OCI-LY7 (cell line): Measurements from ENCODE around the gene UROD. TPM values are rescaled to one million over a fixed set of nuclear protein-coding genes. Genes with fewer than 3 reads are reported as not detected.

Experiments used
- BruUV-seq: library from RNA; stranded (reverse); fragments of 400-500 nt; replicated peaks from 2 replicates; lab custom pipeline; 2021; lab: Mats Ljungman, UMichigan
- CTCF ChIA-PET: fragments of 300-600 bp; sonication (Branson Sonifier 250); formaldehyde crosslinking; loops from one replicate; lab custom pipeline; 2022; ENCODE audit warnings: antibody characterized with exemption; ENCODE audit not compliant: unreplicated experiment; lab: Charles Lee
- POLR2A ChIA-PET: fragments of 300-600 bp; sonication (Branson Sonifier 250); formaldehyde crosslinking; loops from one replicate; lab custom pipeline; 2022; ENCODE audit warnings: antibody characterized with exemption; lab: Charles Lee
- DNase-seq: peaks from one replicate; pipeline ENCODE4 v3.0.0-alpha.2; 2015; ENCODE audit warnings: low spot score
- H2AFZ ChIP-seq: fragments of 200-600 bp; sonication (generic), shearing (Covaris generic); 2 replicates; pipeline ENCODE4 v1.6.1; 2014; ENCODE audit warnings: mild to moderate bottlenecking, antibody characterized with exemption, low read length, moderate library complexity
- H3K27ac ChIP-seq: fragments of 200-600 bp; sonication (generic); 2 replicates; pipeline ENCODE4 v1.5.1; 2014; ENCODE audit warnings: mixed run types, low read depth, mild to moderate bottlenecking, moderate library complexity, low read length, inconsistent platforms; ENCODE audit not compliant: poor library complexity, severe bottlenecking
- H3K36me3 ChIP-seq: fragments of 200-600 bp; sonication (generic); 2 replicates; pipeline ENCODE4 v1.6.1; 2014; ENCODE audit warnings: mild to moderate bottlenecking, antibody characterized with exemption, low read length, moderate library complexity, mixed read lengths; ENCODE audit not compliant: insufficient read depth
- H3K4me1 ChIP-seq: fragments of 200-600 bp; sonication (generic); 2 replicates; pipeline ENCODE4 v1.5.1; 2014; ENCODE audit warnings: mild to moderate bottlenecking, low read length; ENCODE audit not compliant: insufficient read depth, poor library complexity, severe bottlenecking
- H3K4me2 ChIP-seq: fragments of 200-600 bp; sonication (generic); 2 replicates; pipeline ENCODE4 v1.6.1; 2014; ENCODE audit warnings: mild to moderate bottlenecking, low read length
- H3K4me3 ChIP-seq: fragments of 200-600 bp; sonication (generic); 2 replicates; pipeline ENCODE4 v1.5.1; 2014; ENCODE audit warnings: mild to moderate bottlenecking, low read depth, low read length; ENCODE audit not compliant: poor library complexity, severe bottlenecking
- H3K79me2 ChIP-seq: fragments of 200-600 bp; sonication (generic); 2 replicates; pipeline ENCODE4 v1.6.1; 2016; ENCODE audit warnings: low read depth, mild to moderate bottlenecking, low read length, moderate library complexity, mixed read lengths; ENCODE audit not compliant: insufficient read depth
- H3K9me2 ChIP-seq: fragments of 200-600 bp; sonication (generic); 2 replicates; pipeline ENCODE4 v1.6.1; 2016; ENCODE audit warnings: mild to moderate bottlenecking, low read length, mixed read lengths; ENCODE audit not compliant: insufficient read depth
- H3K9me3 ChIP-seq: fragments of 200-600 bp; sonication (generic); 2 replicates; pipeline ENCODE4 v1.6.1; 2014; ENCODE audit warnings: mild to moderate bottlenecking, mixed run types, low read length, mixed read lengths
- H4K20me1 ChIP-seq: fragments of 200-600 bp; sonication (generic); 2 replicates; pipeline ENCODE4 v1.6.1; 2014; ENCODE audit warnings: mild to moderate bottlenecking, antibody characterized with exemption, low read length, moderate library complexity, mixed read lengths; ENCODE audit not compliant: insufficient read depth
- EZH2phosphoT487 ChIP-seq: fragments of 200-600 bp; sonication (generic); IDR thresholded peaks from 2 replicates; pipeline ENCODE4 v1.6.1; 2018; ENCODE audit warnings: low read depth, borderline replicate concordance, mild to moderate bottlenecking, mixed run types, antibody characterized with exemption, low read length, moderate library complexity, mixed read lengths
- intact Hi-C: fragments of 100-400 bp; cut with micrococcal nuclease; formaldehyde crosslinking; loops from one replicate; pipeline ENCODE4 v1.10.0; 2022; ENCODE audit not compliant: unreplicated experiment
- total RNA-seq, 2 experiments: library from RNA; depleted of rRNA in 1 of 2; stranded (reverse); fragments of >200 nt in 1 of 2; shearing (Covaris generic) in 1 of 2; gene quantifications; 2 replicates each; pipeline ENCODE4 v1.2.3, GENCODE V29; 2014 to 2022
- TF ChIP-seq, protein P1 (sequence below): fragments of 200-600 bp; sonication (generic); conservative IDR thresholded peaks from 2 replicates; pipeline ENCODE4 v1.5.1; 2014; ENCODE audit warnings: mild to moderate bottlenecking, antibody characterized with exemption, low read length, moderate library complexity, mixed read lengths

Gene UROD
- total RNA-seq, 2 experiments from 2014 or later: 61.6 to 73.5 TPM

DNA sequence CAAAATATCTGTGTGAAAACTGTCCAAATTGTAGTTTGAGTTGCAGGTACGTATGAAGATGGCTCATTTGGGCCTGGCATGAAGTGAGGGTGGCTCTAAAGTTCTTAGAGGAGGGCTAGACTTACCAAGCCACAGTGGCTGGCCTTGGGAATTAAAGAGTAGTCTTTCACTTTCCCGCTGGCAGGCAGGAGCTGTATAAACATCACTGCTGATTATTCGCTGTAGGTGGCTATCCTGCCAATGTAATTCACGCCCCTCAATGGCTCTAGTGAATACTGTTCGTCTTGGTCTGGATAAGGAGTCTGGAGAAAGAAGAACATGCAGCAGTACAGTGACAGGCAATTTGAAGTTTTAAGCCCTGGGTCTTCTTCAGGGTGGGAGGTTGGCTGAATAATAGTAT is 31.0 kb downstream of the UROD start:
- ChIA-PET CTCF (interaction anchor here (1.2 kb wide), 1 partner anchor 260 kb away, joined by 3 read pairs; no protein-coding TSS in a partner anchor), POLR2A (interaction anchor here (0.6 kb wide), 2 partner anchors 32 to 104 kb away, joined by 3 read pairs; no protein-coding TSS in a partner anchor)
- Histone ChIP-seq H3K36me3 (no peaks in the 10 kb centered on the region), H3K9me2 (no peaks in the 10 kb centered on the region), H3K27ac (no peak overlapping the region), H3K4me3 (no peak overlapping the region), H2AFZ (no peak overlapping the region), H3K79me2 (no peaks in the 10 kb centered on the region), H3K9me3 (no peaks in the 10 kb centered on the region), H3K4me1 (no peaks in the 10 kb centered on the region), H4K20me1 (no peaks in the 10 kb centered on the region), H3K4me2 (no peak overlapping the region)
- no TSS peak for BruUV-seq
- no peak for DNase-seq
- no peak for TF ChIP-seq EZH2phosphoT487
- TF ChIP-seq, protein P1, sequence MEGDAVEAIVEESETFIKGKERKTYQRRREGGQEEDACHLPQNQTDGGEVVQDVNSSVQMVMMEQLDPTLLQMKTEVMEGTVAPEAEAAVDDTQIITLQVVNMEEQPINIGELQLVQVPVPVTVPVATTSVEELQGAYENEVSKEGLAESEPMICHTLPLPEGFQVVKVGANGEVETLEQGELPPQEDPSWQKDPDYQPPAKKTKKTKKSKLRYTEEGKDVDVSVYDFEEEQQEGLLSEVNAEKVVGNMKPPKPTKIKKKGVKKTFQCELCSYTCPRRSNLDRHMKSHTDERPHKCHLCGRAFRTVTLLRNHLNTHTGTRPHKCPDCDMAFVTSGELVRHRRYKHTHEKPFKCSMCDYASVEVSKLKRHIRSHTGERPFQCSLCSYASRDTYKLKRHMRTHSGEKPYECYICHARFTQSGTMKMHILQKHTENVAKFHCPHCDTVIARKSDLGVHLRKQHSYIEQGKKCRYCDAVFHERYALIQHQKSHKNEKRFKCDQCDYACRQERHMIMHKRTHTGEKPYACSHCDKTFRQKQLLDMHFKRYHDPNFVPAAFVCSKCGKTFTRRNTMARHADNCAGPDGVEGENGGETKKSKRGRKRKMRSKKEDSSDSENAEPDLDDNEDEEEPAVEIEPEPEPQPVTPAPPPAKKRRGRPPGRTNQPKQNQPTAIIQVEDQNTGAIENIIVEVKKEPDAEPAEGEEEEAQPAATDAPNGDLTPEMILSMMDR: no peak
- intact Hi-C loops: no loop called here

DNA sequence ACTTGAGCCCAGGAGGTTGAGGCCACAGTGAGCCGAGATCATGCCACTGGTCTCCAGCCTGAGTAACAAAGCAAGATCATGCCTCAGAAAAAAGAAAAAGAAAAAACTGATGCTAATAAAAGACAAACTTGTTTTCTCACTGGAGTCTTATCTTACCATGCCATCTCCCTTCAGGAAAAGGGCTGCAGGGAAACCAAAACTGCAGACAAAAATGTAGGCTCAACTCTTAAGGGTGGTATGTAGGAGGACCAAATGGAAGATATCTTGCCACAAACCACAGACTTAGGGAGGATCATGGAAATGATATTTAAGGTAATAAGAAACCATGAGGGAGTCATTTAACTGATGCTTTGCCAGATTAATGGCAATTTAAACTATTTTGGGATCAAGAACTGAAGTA is 32.9 kb downstream of the UROD start:
- no TSS peak for BruUV-seq
- TF ChIP-seq EZH2phosphoT487: no peak
- TF ChIP-seq, protein P1: no peak
- Histone ChIP-seq H3K4me1 (no peaks in the 10 kb centered on the region), H3K9me2 (no peaks in the 10 kb centered on the region), H3K36me3 (no peaks in the 10 kb centered on the region), H3K79me2 (no peaks in the 10 kb centered on the region), H3K9me3 (no peaks in the 10 kb centered on the region), H4K20me1 (no peaks in the 10 kb centered on the region), H2AFZ (no peak overlapping the region), H3K4me3 (no peak overlapping the region), H3K27ac (no peak overlapping the region), H3K4me2 (no peak overlapping the region)
- DNase-seq: no peak
- ChIA-PET CTCF (no interaction called here), POLR2A (no interaction called here)
- intact Hi-C loops: no loop called here

DNA sequence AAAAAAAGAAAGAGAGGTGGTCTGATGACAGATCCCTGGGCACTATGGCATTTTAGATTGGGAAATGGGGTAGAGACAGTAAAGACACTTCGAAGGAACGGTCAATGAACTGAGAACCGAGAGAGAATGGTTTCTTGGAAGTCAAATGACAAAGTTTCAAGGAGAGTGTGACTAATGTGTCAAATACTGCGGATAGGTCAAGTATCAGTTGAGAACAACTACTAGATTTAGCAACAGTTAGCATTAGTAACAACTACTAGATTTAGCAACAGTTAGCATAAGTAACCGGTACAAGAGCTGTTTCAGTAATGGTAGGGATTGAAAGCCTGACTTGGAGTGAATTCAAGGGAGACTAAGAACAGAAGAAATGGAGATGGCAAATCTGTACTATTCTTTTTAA is 35.0 kb downstream of the UROD start:
- peaks cover 14% of the 10 kb centered on the region for H3K4me1 ChIP-seq
- ChIA-PET CTCF (no interaction called here), POLR2A (no interaction called here)
- no peaks in the 10 kb centered on the region for H3K9me3 ChIP-seq
- no peak overlapping the region for H3K4me3 ChIP-seq
- no TSS peak for BruUV-seq
- DNase-seq: no peak
- intact Hi-C loops: no loop called here
- no peaks in the 10 kb centered on the region for H3K79me2 ChIP-seq
- H3K36me3 ChIP-seq: no peaks in the 10 kb centered on the region
- H3K9me2 ChIP-seq: no peaks in the 10 kb centered on the region
- H3K4me2 ChIP-seq: no peak overlapping the region
- H2AFZ ChIP-seq: no peak overlapping the region
- no peaks in the 10 kb centered on the region for H4K20me1 ChIP-seq
- TF ChIP-seq, protein P1: no peak
- no peak for TF ChIP-seq EZH2phosphoT487
- no peak overlapping the region for H3K27ac ChIP-seq
